ENCODE measurements around the gene SLC12A5.

DNA sequence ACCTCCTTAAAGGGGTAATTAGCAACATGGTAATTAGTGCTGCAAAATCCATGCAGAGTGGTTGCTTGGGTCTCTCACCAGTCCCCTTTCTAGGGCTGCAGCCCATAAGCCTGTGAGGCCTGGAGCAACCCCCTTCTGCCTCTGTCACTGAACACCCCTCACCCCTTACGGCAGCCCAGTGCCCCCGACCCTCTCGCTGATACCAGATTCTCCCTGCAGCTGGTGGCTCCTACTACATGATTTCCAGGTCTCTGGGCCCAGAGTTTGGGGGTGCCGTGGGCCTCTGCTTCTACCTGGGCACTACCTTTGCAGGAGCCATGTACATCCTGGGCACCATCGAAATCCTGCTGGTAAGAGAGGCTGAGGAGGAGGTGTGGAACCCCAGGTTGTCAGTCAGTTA lies 8.0 kb downstream of the SLC12A5 start:
- TF ChIP-seq, protein P1, sequence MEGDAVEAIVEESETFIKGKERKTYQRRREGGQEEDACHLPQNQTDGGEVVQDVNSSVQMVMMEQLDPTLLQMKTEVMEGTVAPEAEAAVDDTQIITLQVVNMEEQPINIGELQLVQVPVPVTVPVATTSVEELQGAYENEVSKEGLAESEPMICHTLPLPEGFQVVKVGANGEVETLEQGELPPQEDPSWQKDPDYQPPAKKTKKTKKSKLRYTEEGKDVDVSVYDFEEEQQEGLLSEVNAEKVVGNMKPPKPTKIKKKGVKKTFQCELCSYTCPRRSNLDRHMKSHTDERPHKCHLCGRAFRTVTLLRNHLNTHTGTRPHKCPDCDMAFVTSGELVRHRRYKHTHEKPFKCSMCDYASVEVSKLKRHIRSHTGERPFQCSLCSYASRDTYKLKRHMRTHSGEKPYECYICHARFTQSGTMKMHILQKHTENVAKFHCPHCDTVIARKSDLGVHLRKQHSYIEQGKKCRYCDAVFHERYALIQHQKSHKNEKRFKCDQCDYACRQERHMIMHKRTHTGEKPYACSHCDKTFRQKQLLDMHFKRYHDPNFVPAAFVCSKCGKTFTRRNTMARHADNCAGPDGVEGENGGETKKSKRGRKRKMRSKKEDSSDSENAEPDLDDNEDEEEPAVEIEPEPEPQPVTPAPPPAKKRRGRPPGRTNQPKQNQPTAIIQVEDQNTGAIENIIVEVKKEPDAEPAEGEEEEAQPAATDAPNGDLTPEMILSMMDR (IDR thresholded peaks at IDR 0.05; ENCODE audit: low read depth, low read length, poor library complexity, severe bottlenecking): no peak
- no peak for TF ChIP-seq EZH2phosphoT487 (IDR thresholded peaks at IDR 0.05; ENCODE audit: borderline replicate concordance, low read length)
